HG02870 (cell line): ENCODE results near the gene SPATS2L.

Experiments
- ATAC-seq: cut with Tn5 transposase; IDR thresholded peaks from one replicate; pipeline ENCODE4 v1.9.1; 2021; ENCODE audit warnings: mild to moderate bottlenecking, moderate library complexity; ENCODE audit not compliant: unreplicated experiment

Gene SPATS2L

GRCh38 chr2:200306196-200306930 is at the start of gene SPATS2L:
Gene SPATS2L (plus strand): TSS chr2:200306693. CDS start chr2:200389245, 82,552 bp downstream.
- ATAC-seq = peak; percentile 57

GRCh38 chr2:200257570-200257969 is 48.9 kb upstream of the SPATS2L start:
- no peak for ATAC-seq

GRCh38 chr2:200258081-200258480 is 48.4 kb upstream of the SPATS2L start:
- ATAC-seq = no peak

GRCh38 chr2:200258881-200259576 is 47.5 kb upstream of the SPATS2L start:
- ATAC-seq = no peak

- ATAC-seq = no peak
These were observed 46.9 kb upstream of the SPATS2L start for GRCh38 chr2:200259577-200259957.

- ATAC-seq = no peak
These were observed 44.4 kb upstream of the SPATS2L start for GRCh38 chr2:200262047-200262446.

- no peak for ATAC-seq
These were observed 43.2 kb upstream of the SPATS2L start for GRCh38 chr2:200263279-200263678.

- ATAC-seq = no peak
These were observed 41.9 kb upstream of the SPATS2L start for GRCh38 chr2:200264631-200265030.

- no peak for ATAC-seq
These were observed 40.1 kb upstream of the SPATS2L start for GRCh38 chr2:200266406-200266805.

GRCh38 chr2:200267350-200267749 is 39.1 kb upstream of the SPATS2L start:
- ATAC-seq = no peak

- no peak for ATAC-seq
These were observed 35.8 kb upstream of the SPATS2L start for GRCh38 chr2:200270732-200271131.

GRCh38 chr2:200272320-200272719 is 34.2 kb upstream of the SPATS2L start:
- ATAC-seq = no peak

- no peak for ATAC-seq
These were observed 32.1 kb upstream of the SPATS2L start for GRCh38 chr2:200274116-200275075.

- ATAC-seq = no peak
These were observed 31.0 kb upstream of the SPATS2L start for GRCh38 chr2:200275295-200276013.

GRCh38 chr2:200276472-200276871 is 30.0 kb upstream of the SPATS2L start:
- ATAC-seq = no peak

- ATAC-seq = no peak
These were observed 27.7 kb upstream of the SPATS2L start for GRCh38 chr2:200278694-200279316.

- ATAC-seq = no peak
These were observed 26.6 kb upstream of the SPATS2L start for GRCh38 chr2:200279857-200280256.

GRCh38 chr2:200286578-200286977 is 19.9 kb upstream of the SPATS2L start:
- ATAC-seq = no peak

GRCh38 chr2:200288670-200289429 is 17.6 kb upstream of the SPATS2L start:
- ATAC-seq = no peak
